Measurements from ENCODE around the gene MTR.

- TF ChIP-seq, protein P1, sequence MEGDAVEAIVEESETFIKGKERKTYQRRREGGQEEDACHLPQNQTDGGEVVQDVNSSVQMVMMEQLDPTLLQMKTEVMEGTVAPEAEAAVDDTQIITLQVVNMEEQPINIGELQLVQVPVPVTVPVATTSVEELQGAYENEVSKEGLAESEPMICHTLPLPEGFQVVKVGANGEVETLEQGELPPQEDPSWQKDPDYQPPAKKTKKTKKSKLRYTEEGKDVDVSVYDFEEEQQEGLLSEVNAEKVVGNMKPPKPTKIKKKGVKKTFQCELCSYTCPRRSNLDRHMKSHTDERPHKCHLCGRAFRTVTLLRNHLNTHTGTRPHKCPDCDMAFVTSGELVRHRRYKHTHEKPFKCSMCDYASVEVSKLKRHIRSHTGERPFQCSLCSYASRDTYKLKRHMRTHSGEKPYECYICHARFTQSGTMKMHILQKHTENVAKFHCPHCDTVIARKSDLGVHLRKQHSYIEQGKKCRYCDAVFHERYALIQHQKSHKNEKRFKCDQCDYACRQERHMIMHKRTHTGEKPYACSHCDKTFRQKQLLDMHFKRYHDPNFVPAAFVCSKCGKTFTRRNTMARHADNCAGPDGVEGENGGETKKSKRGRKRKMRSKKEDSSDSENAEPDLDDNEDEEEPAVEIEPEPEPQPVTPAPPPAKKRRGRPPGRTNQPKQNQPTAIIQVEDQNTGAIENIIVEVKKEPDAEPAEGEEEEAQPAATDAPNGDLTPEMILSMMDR (IDR thresholded peaks at IDR 0.05; ENCODE audit: low read depth, low read length), result no peak
- no peak for TF ChIP-seq EZH2phosphoT487 (IDR thresholded peaks at IDR 0.05; ENCODE audit: low read depth)
Measured at GRCh38 chr1:236908669-236909068, 113.6 kb downstream of the MTR start.
